ENCODE data around the gene COL4A1.

DNA sequence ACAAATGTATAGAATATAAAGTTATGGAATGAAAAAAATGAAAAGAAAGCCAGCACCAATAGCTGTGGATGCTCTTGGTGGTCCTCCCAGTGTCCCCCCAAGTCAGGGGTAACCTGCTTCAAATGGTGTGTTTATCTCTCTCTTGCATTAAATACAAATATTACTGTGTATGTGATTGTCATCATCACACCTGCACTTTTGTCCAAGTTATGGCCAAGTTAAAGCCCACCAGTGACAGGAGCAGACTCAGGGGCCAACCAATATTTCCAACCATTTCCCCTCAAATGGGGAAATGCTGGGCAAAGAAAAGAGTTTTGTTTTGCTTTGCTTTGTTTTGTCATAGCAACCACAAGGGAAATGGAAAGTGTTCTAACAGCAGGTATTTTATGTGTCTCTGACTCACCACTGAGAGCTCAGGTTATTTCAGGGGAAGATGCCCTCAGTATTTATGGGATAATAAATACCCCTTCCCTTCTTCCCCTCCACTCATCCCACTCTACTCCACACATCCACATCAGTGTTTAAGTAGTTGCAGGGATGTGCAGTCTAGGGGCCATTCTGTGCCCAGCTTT lies 133.6 kb downstream of the COL4A1 start:
- no peak for TF ChIP-seq ELF4 (IDR thresholded peaks at IDR 0.05)
- no peak for TF ChIP-seq FOXA1 (IDR thresholded peaks at IDR 0.05)
- no peak for TF ChIP-seq FOXK2 (IDR thresholded peaks at IDR 0.05)
- no peak for TF ChIP-seq FOXM1 (IDR thresholded peaks at IDR 0.05; ENCODE audit: borderline replicate concordance)
- no peak for TF ChIP-seq SUZ12 (IDR thresholded peaks at IDR 0.05)
- TF ChIP-seq SP1 (IDR thresholded peaks at IDR 0.05): no peak
- no peak for TF ChIP-seq LEF1 (IDR thresholded peaks at IDR 0.05; ENCODE audit: borderline replicate concordance)
- TF ChIP-seq BHLHE40 (IDR thresholded peaks at IDR 0.05; ENCODE audit: borderline replicate concordance): no peak
- no peak for TF ChIP-seq NFRKB (IDR thresholded peaks at IDR 0.05)
- TF ChIP-seq L3MBTL2 (conservative IDR thresholded peaks at IDR 0.05): no peak
- no peak for TF ChIP-seq TARDBP (IDR thresholded peaks at IDR 0.05)
- TF ChIP-seq ARNT (IDR thresholded peaks at IDR 0.05): no peak

Measured in HEK293T (cell line).